Stimulated activated CD4-positive, alpha-beta T cell treated with anti-CD3 and anti-CD28 coated beads, Interleukin-4, amount 100 ng/mL, for 24 hours (primary cell): Measurements from ENCODE around the gene ATP8B4.
"Not testable (repeated sequence)": the region's sequence is repeated elsewhere in the genome, so short reads cannot be mapped to it uniquely, and the experiment has no call there.

Experiments
- DNase-seq: peaks from one replicate; pipeline ENCODE4 v3.0.0-alpha.2; 2020

ATP8B4 gene

GRCh38 chr15:50003786-50004334, 115.2 kb downstream of the ATP8B4 start:
- DNase-seq: peak; percentile 49

- no peak for DNase-seq
Observed at GRCh38 chr15:49991587-49991986, 127.4 kb downstream of the ATP8B4 start.

GRCh38 chr15:49990835-49991545, 128.0 kb downstream of the ATP8B4 start:
- no peak for DNase-seq

GRCh38 chr15:49989498-49989897, 129.5 kb downstream of the ATP8B4 start:
- no peak for DNase-seq

- DNase-seq: no peak
Observed at GRCh38 chr15:49988766-49989165, 130.3 kb downstream of the ATP8B4 start.

- no peak for DNase-seq
Observed at GRCh38 chr15:49987896-49988295, 131.1 kb downstream of the ATP8B4 start.

GRCh38 chr15:49987198-49987785, 131.7 kb downstream of the ATP8B4 start:
- DNase-seq: no peak

GRCh38 chr15:49986326-49986725, 132.7 kb downstream of the ATP8B4 start:
- no peak for DNase-seq

GRCh38 chr15:49985463-49985862, 133.6 kb downstream of the ATP8B4 start:
- no peak for DNase-seq

GRCh38 chr15:49984436-49984835, 134.6 kb downstream of the ATP8B4 start:
- no peak for DNase-seq

GRCh38 chr15:49982584-49982983, 136.4 kb downstream of the ATP8B4 start:
- DNase-seq: no peak

- DNase-seq: no peak
Observed at GRCh38 chr15:49979705-49980382, 139.2 kb downstream of the ATP8B4 start.

- DNase-seq: no peak
Observed at GRCh38 chr15:49978121-49978520, 140.9 kb downstream of the ATP8B4 start.

GRCh38 chr15:49977306-49977705, 141.7 kb downstream of the ATP8B4 start:
- no peak for DNase-seq

GRCh38 chr15:49964551-49964950, 154.5 kb downstream of the ATP8B4 start:
- no peak for DNase-seq

GRCh38 chr15:49964061-49964460, 155.0 kb downstream of the ATP8B4 start:
- no peak for DNase-seq

GRCh38 chr15:49963033-49963772, 155.8 kb downstream of the ATP8B4 start:
- DNase-seq: not testable (repeated sequence)

GRCh38 chr15:49962044-49962602, 156.9 kb downstream of the ATP8B4 start:
- DNase-seq: no peak

GRCh38 chr15:49953421-49953820, 165.6 kb downstream of the ATP8B4 start:
- no peak for DNase-seq

- no peak for DNase-seq
Observed at GRCh38 chr15:49946681-49947080, 172.4 kb downstream of the ATP8B4 start.

- DNase-seq: no peak
Observed at GRCh38 chr15:49934487-49934886, 184.5 kb downstream of the ATP8B4 start.

- no peak for DNase-seq
Observed at GRCh38 chr15:49927189-49927861, 191.7 kb downstream of the ATP8B4 start.
